CD14-positive monocyte (primary cell): Measurements from ENCODE around the gene ANKRD18A. TPM values are rescaled to one million over a fixed set of nuclear protein-coding genes. Genes with fewer than 3 reads are reported as not detected.

Experiments
- DNase-seq, 3 donors: peaks; one replicate each; pipeline ENCODE4 v3.0.0-alpha.2; 2011 to 2022
- H2AFZ ChIP-seq: 2 replicates; pipeline ENCODE4 v1.6.0; 2012; ENCODE audit warnings: mild to moderate bottlenecking, low read depth, low read length, inconsistent platforms; ENCODE audit not compliant: insufficient read depth, poor library complexity, severe bottlenecking
- H3K27ac ChIP-seq, 2 donors: 1 replicate in 1 of 2; 2 replicates in 1 of 2; pipeline ENCODE4 v1.5.1; 2012 to 2013; ENCODE audit warnings: low read length in 2 of 2, control low read depth in 1 of 2, inconsistent platforms in 1 of 2, low read depth in 1 of 2, mild to moderate bottlenecking in 1 of 2
- H3K27me3 ChIP-seq, 2 donors: one replicate each; pipeline versions ENCODE4 v1.6.0 to v1.6.1; 2011 to 2013; ENCODE audit warnings: low read length in 2 of 2; ENCODE audit not compliant: control insufficient read depth in 2 of 2, insufficient read depth in 2 of 2
- H3K36me3 ChIP-seq, 2 donors: replicated peaks in 1 of 2; 1 replicate in 1 of 2; 2 replicates in 1 of 2; pipeline versions ENCODE4 v1.5.1 to v1.6.1; 2012 to 2013; ENCODE audit warnings: low read length in 2 of 2, control low read depth in 1 of 2, inconsistent platforms in 1 of 2, mild to moderate bottlenecking in 1 of 2; ENCODE audit not compliant: insufficient read depth in 2 of 2, control insufficient read depth in 1 of 2
- H3K4me1 ChIP-seq, 2 donors: 1 replicate in 1 of 2; 2 replicates in 1 of 2; pipeline versions ENCODE4 v1.5.1 to v1.6.1; 2012 to 2013; ENCODE audit warnings: low read length in 2 of 2, control low read depth in 1 of 2, inconsistent platforms in 1 of 2, mild to moderate bottlenecking in 1 of 2, moderate library complexity in 1 of 2; ENCODE audit not compliant: insufficient read depth in 2 of 2, control insufficient read depth in 1 of 2
- H3K4me2 ChIP-seq: replicated peaks from 2 replicates; pipeline ENCODE3; 2012; ENCODE audit warnings: low read length, moderate library complexity, mild to moderate bottlenecking; ENCODE audit not compliant: poor library complexity, severe bottlenecking; ENCODE audit errors: extremely low read depth
- H3K4me3 ChIP-seq, 3 experiments: fragments of 200-600 bp in 1 of 3; sonication (generic) in 1 of 3; replicated peaks in 1 of 3; 1 replicate in 2 of 3; 2 replicates in 1 of 3; pipeline ENCODE4 v1.5.1; 2011 to 2013; ENCODE audit warnings: low read length in 3 of 3, mild to moderate bottlenecking in 3 of 3, control low read depth in 2 of 3, low read depth in 2 of 3, inconsistent platforms in 1 of 3, moderate library complexity in 1 of 3
- H3K79me2 ChIP-seq: 2 replicates; pipeline ENCODE4 v1.6.0; 2012; ENCODE audit warnings: mild to moderate bottlenecking, control low read depth, inconsistent platforms, low read length, moderate library complexity; ENCODE audit not compliant: insufficient read depth
- H3K9ac ChIP-seq: 2 replicates; pipeline ENCODE4 v1.6.0; 2017; ENCODE audit warnings: low read length, mild to moderate bottlenecking; ENCODE audit not compliant: insufficient read depth, poor library complexity, severe bottlenecking
- H3K9me3 ChIP-seq, 2 donors: replicated peaks in 1 of 2; 1 replicate in 1 of 2; 2 replicates in 1 of 2; pipeline versions ENCODE4 v1.5.1 to v1.6.1; 2012 to 2013; ENCODE audit warnings: low read length in 2 of 2, control low read depth in 1 of 2; ENCODE audit not compliant: control insufficient read depth in 1 of 2, insufficient read depth in 1 of 2
- H4K20me1 ChIP-seq: 2 replicates; pipeline ENCODE4 v1.6.0; 2012; ENCODE audit warnings: mild to moderate bottlenecking, low read length, control low read depth, moderate library complexity; ENCODE audit not compliant: insufficient read depth
- H3K27ac Mint-ChIP-seq, 7 donors: one replicate each; pipeline ENCODE4 v1.8.0; 2020; ENCODE audit warnings: mild to moderate bottlenecking in 7 of 7, mixed read lengths in 7 of 7, moderate library complexity in 6 of 7, inconsistent platforms in 2 of 7
- H3K27me3 Mint-ChIP-seq, 3 donors: one replicate each; pipeline ENCODE4 v1.8.0; 2021 to 2022; ENCODE audit warnings: low read depth in 3 of 3, mild to moderate bottlenecking in 3 of 3, mixed read lengths in 3 of 3, moderate library complexity in 3 of 3, inconsistent platforms in 1 of 3
- H3K36me3 Mint-ChIP-seq, 2 donors: one replicate each; pipeline ENCODE4 v1.8.0; 2020; ENCODE audit warnings: mixed read lengths in 2 of 2, inconsistent platforms in 1 of 2, mild to moderate bottlenecking in 1 of 2
- H3K4me1 Mint-ChIP-seq: one replicate; pipeline ENCODE4 v1.8.0; 2020; ENCODE audit warnings: mild to moderate bottlenecking, mixed read lengths
- H3K4me3 Mint-ChIP-seq, 2 donors: one replicate each; pipeline ENCODE4 v1.8.0; 2020; ENCODE audit warnings: mild to moderate bottlenecking in 2 of 2, mixed read lengths in 2 of 2, moderate library complexity in 1 of 2
- H3K9me3 Mint-ChIP-seq, 7 donors: one replicate each; pipeline ENCODE4 v1.8.0; 2020 to 2022; ENCODE audit warnings: mixed read lengths in 7 of 7, mild to moderate bottlenecking in 6 of 7, moderate library complexity in 6 of 7, inconsistent platforms in 2 of 7
- WGBS: methylation state at CpG from one replicate; pipeline ENCODE4 v1.1.5; 2013; ENCODE audit warnings: missing lambda C conversion rate; ENCODE audit not compliant: insufficient coverage; 5-methylcytosine and 5-hydroxymethylcytosine counted together
- intact Hi-C, 2 donors: fragments of 100-400 bp; cut with micrococcal nuclease; formaldehyde crosslinking; loops; one replicate each; pipeline versions ENCODE4 v1.15.0 to v1.15.1; 2023
- polyA plus RNA-seq, 3 donors: library from polyadenylated mRNA; depleted of rRNA in 1 of 3; unstranded in 2 of 3; stranded (reverse) in 1 of 3; fragments of 300-500 nt in 2 of 3; fragments of >200 nt in 1 of 3; fragmentation: Illumina TruSeq in 2 of 3; gene quantifications; 1 replicate in 2 of 3; 2 replicates in 1 of 3; pipeline ENCODE4 v1.2.3, GENCODE V29; 2012 to 2021
- TF ChIP-seq, protein P1 (sequence below): fragments of 200-600 bp; IDR thresholded peaks from one replicate; pipeline ENCODE4 v1.8.0; 2022; ENCODE audit warnings: antibody characterized with exemption, mild to moderate bottlenecking

The ANKRD18A gene
- polyA plus RNA-seq, 3 donors = 0.10 TPM; not detected in 2

DNA sequence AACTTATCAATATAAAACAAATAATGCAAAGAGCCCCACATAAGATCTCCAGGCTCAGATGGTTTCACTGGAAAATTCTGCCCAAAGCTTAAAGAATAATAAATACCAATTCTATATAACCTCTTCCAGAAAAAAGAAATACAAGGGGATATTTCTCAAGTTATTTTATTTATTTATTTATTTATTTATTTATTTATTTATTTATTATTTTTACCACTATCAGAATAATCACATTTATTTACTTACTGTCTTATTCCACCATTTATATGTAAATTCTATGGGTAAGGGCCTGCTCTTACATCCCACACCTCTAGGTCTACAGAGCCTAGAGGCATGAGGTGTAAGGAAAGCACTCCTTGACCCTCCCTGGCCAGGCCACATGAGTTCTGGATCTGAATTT, 91.1 kb downstream of the ANKRD18A start:
- H3K36me3 Mint-ChIP-seq = no peaks in the 10 kb centered on the region
- Histone ChIP-seq H3K4me1 (no peaks in the 10 kb centered on the region), H3K4me3 (no peak overlapping the region), H3K9ac (no peak overlapping the region), H4K20me1 (no peaks in the 10 kb centered on the region), H3K79me2 (no peaks in the 10 kb centered on the region), H3K9me3 (peaks cover 0 to 3% of the 10 kb centered on the region in 2 donors), H3K27ac (no peak overlapping the region), H2AFZ (no peak overlapping the region), H3K36me3 (no peaks in the 10 kb centered on the region), H3K27me3 (peaks cover 0 to 2% of the 10 kb centered on the region in 2 donors), H3K4me2 (no peak overlapping the region)
- no peak overlapping the region for H3K4me3 Mint-ChIP-seq
- H3K4me1 Mint-ChIP-seq = no peaks in the 10 kb centered on the region
- intact Hi-C loops = no loop called here
- H3K27me3 Mint-ChIP-seq = peaks cover 7 to 19% (median 12%) of the 10 kb centered on the region in 3 donors
- no peak for DNase-seq
- H3K27ac Mint-ChIP-seq = no peak overlapping the region
- TF ChIP-seq, protein P1, sequence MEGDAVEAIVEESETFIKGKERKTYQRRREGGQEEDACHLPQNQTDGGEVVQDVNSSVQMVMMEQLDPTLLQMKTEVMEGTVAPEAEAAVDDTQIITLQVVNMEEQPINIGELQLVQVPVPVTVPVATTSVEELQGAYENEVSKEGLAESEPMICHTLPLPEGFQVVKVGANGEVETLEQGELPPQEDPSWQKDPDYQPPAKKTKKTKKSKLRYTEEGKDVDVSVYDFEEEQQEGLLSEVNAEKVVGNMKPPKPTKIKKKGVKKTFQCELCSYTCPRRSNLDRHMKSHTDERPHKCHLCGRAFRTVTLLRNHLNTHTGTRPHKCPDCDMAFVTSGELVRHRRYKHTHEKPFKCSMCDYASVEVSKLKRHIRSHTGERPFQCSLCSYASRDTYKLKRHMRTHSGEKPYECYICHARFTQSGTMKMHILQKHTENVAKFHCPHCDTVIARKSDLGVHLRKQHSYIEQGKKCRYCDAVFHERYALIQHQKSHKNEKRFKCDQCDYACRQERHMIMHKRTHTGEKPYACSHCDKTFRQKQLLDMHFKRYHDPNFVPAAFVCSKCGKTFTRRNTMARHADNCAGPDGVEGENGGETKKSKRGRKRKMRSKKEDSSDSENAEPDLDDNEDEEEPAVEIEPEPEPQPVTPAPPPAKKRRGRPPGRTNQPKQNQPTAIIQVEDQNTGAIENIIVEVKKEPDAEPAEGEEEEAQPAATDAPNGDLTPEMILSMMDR = no peak
- peaks cover 0 to 12% (median 9%) of the 10 kb centered on the region in 7 donors for H3K9me3 Mint-ChIP-seq

DNA sequence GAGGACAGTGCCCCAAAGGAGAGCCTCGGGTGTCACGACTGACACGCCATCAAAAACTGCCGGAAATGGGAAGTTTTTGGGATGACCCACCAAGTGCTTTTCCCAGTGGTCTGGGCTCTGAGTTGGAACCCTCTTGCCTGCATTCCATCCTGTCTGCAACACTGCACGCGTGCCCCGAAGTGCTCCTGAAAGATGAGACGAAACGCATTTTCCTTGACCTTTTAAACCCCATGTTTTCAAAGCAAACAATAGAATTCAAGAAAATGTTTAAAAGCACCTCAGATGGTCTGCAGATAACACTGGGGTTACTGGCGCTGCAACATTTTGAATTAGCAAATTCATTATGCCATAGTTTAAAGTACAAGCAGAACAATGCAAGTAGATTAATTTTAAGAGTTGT, 92.9 kb downstream of the ANKRD18A start:
- no peaks in the 10 kb centered on the region for H3K4me1 Mint-ChIP-seq
- H3K27ac Mint-ChIP-seq = no peak overlapping the region
- H3K36me3 Mint-ChIP-seq = no peaks in the 10 kb centered on the region
- Histone ChIP-seq H3K36me3 (no peaks in the 10 kb centered on the region), H3K9ac (no peak overlapping the region), H3K4me2 (no peak overlapping the region), H3K4me3 (no peak overlapping the region), H3K27ac (no peak overlapping the region), H3K27me3 (peaks cover 0 to 2% of the 10 kb centered on the region in 2 donors), H3K9me3 (peaks cover 0 to 3% of the 10 kb centered on the region in 2 donors), H4K20me1 (no peaks in the 10 kb centered on the region), H3K4me1 (no peaks in the 10 kb centered on the region), H2AFZ (no peak overlapping the region), H3K79me2 (no peaks in the 10 kb centered on the region)
- no peak for DNase-seq
- intact Hi-C loops = no loop called here
- no peak overlapping the region for H3K4me3 Mint-ChIP-seq
- H3K27me3 Mint-ChIP-seq = peaks cover 1 to 22% (median 18%) of the 10 kb centered on the region in 3 donors
- H3K9me3 Mint-ChIP-seq = peaks cover 0 to 14% (median 9%) of the 10 kb centered on the region in 7 donors
- TF ChIP-seq, protein P1 = no peak
- WGBS = 89% methylated on average over 9 of the region's 10 CpGs
